Stimulated activated CD4-positive, alpha-beta T cell treated with anti-CD3 and anti-CD28 coated beads, Interleukin-4, amount 100 ng/mL, for 1 hour (primary cell): ENCODE measurements around the gene ARL5A.

Source experiments
- DNase-seq: peaks from one replicate; pipeline ENCODE4 v3.0.0-alpha.2; 2020

The ARL5A gene

GRCh38 chr2:151840216-151841046 is 12.2 kb upstream of the ARL5A start:
- no peak for DNase-seq

- DNase-seq: no peak
Measured at GRCh38 chr2:151837926-151838325, 9.7 kb upstream of the ARL5A start.

- DNase-seq: no peak
Measured at GRCh38 chr2:151833984-151834383, 5.8 kb upstream of the ARL5A start.

- no peak for DNase-seq
Measured at GRCh38 chr2:151830961-151831360, 2.7 kb upstream of the ARL5A start.

GRCh38 chr2:151828890-151829324 is 686 bp upstream of the ARL5A start:
- no peak for DNase-seq

- peak; percentile 10 for DNase-seq
Measured at GRCh38 chr2:151827564-151828142, 568 bp downstream of the ARL5A start.

GRCh38 chr2:151826737-151827157 is 1.5 kb downstream of the ARL5A start:
- no peak for DNase-seq

GRCh38 chr2:151824886-151825285 is 3.3 kb downstream of the ARL5A start:
- DNase-seq: no peak

- DNase-seq: no peak
Measured at GRCh38 chr2:151823651-151824050, 4.6 kb downstream of the ARL5A start.

GRCh38 chr2:151819920-151820319 is 8.3 kb downstream of the ARL5A start:
- no peak for DNase-seq

GRCh38 chr2:151817929-151818328 is 10.3 kb downstream of the ARL5A start:
- no peak for DNase-seq

- DNase-seq: no peak
Measured at GRCh38 chr2:151816843-151817242, 11.4 kb downstream of the ARL5A start.

- no peak for DNase-seq
Measured at GRCh38 chr2:151815821-151816489, 12.3 kb downstream of the ARL5A start.

- DNase-seq: no peak
Measured at GRCh38 chr2:151810489-151810888, 17.7 kb downstream of the ARL5A start.

- no peak for DNase-seq
Measured at GRCh38 chr2:151809073-151809383, 19.2 kb downstream of the ARL5A start.

- no peak for DNase-seq
Measured at GRCh38 chr2:151808258-151809072, 19.8 kb downstream of the ARL5A start.

- no peak for DNase-seq
Measured at GRCh38 chr2:151805961-151806360, 22.3 kb downstream of the ARL5A start.

GRCh38 chr2:151805343-151805742 is 22.9 kb downstream of the ARL5A start:
- DNase-seq: no peak

GRCh38 chr2:151803811-151804210 is 24.4 kb downstream of the ARL5A start:
- DNase-seq: no peak

GRCh38 chr2:151802315-151802714 is 25.9 kb downstream of the ARL5A start:
- no peak for DNase-seq

- DNase-seq: no peak
Measured at GRCh38 chr2:151799886-151800292, 28.3 kb downstream of the ARL5A start.

GRCh38 chr2:151796774-151797173 is 31.4 kb downstream of the ARL5A start:
- no peak for DNase-seq

- no peak for DNase-seq
Measured at GRCh38 chr2:151795646-151796240, 32.5 kb downstream of the ARL5A start.
